Nucleus accumbens (tissue), 56 donors: Measurements from ENCODE around the gene STX8.

Experiments
- DNase-seq, 56 donors: peaks; one replicate each; lab custom pipeline; 2025; lab: John Stamatoyannopoulos, UW

The STX8 gene

GRCh38 chr17:9322326-9322725 lies 253.3 kb downstream of the STX8 start:
- DNase-seq = peak in 1 of 56 donors; percentile 3

DNA sequence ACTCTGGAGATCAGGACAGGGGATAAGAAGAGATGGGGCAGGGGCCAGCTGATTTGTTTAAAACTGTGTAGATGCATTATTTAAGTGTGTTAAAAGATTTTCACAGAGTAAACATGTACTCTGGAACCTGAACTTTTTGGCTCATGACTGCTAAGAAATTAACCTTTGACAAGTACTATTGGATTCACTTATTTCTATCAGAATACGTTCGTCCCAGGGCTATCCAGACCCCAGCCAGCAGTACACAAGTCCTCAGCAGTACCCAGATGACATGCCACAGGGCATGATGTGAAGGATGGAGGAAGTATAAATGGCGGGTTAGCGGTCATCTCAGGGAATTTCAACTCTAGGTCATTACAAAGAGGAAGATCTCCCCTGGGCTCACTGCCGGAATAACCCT lies 253.7 kb downstream of the STX8 start:
- DNase-seq = no peak

DNA sequence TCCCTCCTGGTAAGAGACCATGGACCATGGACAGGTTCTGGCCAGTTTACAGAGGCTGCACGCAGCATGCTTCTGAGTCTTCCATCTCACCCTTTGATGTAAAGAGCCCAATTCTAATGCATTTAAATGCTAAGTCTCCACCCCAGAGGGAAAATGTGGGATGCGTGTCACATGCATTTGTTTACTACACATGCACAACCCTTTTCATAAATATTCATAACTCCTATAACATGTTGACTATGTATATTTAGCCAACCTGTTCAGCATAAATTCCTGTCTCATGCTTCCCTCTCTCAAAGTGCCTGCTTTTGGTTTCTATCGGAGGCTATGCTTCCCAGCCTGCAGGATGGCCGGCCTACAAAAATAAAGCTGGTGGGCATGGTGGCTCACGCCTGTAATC lies 260.3 kb downstream of the STX8 start:
- no peak for DNase-seq

- peak in 15 of 56 donors; percentile 5 to 42 (median 13) for DNase-seq
Measured at GRCh38 chr17:9313346-9313745, 262.3 kb downstream of the STX8 start.

- DNase-seq = no peak
Measured at GRCh38 chr17:9309216-9309615, 266.4 kb downstream of the STX8 start.

DNA sequence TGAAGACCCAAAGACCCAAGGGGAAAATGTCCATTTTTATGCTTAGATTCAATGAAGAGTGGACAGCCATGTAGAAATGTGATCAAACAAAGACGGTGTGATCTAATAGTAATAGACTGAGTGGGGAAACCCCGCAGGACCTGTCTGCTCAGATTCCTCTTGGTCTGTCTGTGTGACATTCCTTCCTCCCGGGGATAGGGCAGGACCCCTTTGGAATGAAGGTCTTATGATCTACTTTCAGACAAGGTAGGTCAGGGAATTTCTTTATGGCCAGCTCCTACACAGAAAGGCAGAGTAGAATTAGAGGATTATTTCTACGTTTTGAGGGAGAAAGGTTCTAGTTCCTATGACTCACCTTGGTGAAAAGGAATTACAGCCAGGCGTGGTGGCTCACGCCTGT lies 267.6 kb downstream of the STX8 start:
- no peak for DNase-seq

DNA sequence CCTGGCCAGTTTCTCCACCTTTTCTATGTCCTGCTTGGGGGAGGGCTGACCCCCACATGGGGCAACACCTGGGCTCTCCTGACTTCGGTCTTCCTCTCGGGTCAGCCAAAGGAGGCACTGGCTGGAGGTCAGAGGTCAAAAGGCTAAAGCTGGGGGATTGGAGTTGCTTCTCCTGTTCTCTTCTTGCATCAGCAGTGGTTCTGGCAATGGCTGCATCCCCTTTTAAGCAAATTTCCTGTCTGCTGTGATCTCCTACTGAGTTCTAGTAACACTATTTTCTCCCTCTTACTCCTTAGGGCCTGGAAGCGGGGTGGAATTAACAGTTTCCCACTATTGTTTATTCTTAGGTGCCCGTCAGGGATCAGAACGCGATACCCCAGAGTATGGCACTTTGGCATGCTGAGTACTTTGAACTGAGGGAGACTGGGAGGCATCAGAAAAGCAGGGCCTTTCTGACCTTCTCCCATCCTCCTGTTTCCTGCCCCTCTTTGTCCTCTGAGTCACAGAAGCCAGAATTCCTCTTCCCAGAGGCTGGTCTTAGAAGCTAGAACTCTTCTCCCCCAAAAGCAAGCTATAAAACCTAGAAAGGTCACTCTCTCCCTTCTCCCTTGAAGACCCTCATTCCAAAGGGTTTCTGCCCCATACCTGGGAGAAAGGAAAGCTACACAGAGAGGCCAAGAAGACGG lies 268.2 kb downstream of the STX8 start:
- DNase-seq = no peak

DNA sequence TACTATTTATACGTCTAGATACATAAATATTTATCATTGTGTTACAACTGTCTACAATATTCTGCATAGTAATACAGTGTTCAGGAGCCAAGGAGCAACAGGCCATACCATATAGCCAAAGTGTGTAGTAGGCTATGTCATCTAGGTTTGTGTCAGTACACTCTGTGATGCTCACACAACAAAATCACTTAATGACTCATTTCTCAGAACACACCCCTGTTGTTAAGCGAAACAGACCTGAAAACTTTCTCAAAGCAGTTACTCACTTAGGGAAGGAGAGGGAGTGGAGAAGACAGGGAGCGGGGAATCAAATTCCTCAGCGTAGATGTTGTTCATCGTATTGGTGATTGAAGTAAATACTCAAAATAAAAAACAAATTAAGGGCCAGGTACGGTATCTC lies 269.5 kb downstream of the STX8 start:
- DNase-seq = no peak

- no peak for DNase-seq
Measured at GRCh38 chr17:9299695-9300094, 275.9 kb downstream of the STX8 start.

GRCh38 chr17:9298776-9299295 lies 276.8 kb downstream of the STX8 start:
- no peak for DNase-seq

DNA sequence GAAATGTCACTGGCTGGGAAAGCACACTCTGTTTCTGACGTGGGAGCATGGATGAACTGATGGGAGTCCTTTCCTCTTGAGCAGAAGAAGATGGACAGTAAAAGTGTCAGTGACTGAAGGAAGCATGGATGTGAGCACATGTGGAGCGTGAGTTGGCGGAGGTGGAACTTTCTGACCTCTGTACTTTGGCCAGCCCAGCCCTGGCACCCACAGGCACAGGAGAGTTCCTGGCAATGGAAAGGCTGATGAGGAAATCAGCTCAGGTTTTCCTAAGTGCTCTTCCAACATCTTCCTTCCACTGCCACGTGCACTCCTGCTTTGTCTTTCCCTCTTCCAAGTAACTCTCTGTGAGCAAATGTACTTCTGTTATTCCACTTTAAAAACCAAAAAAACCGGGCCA lies 277.5 kb downstream of the STX8 start:
- DNase-seq = no peak

- no peak for DNase-seq
Measured at GRCh38 chr17:9294661-9295210, 280.9 kb downstream of the STX8 start.

DNA sequence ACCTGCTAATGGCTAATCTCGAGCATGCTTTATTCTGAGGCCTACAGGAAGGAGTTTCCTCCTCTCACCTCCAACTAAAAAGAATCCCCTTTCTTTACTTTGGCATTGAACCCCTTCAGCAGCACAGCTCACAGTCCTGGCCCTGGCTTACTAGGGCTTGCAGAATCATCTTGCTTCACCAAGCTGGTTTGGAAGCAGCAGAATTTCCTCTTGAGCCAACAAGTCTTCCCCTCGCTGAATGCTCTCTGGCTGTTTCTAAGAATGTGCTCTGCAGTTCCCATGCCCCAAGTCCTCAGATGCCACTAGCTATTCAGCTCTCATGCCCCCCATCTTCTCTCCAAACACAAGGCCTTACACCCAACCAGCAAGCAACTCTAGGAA lies 283.1 kb downstream of the STX8 start:
- peak in 1 of 56 donors; percentile 3 for DNase-seq

DNA sequence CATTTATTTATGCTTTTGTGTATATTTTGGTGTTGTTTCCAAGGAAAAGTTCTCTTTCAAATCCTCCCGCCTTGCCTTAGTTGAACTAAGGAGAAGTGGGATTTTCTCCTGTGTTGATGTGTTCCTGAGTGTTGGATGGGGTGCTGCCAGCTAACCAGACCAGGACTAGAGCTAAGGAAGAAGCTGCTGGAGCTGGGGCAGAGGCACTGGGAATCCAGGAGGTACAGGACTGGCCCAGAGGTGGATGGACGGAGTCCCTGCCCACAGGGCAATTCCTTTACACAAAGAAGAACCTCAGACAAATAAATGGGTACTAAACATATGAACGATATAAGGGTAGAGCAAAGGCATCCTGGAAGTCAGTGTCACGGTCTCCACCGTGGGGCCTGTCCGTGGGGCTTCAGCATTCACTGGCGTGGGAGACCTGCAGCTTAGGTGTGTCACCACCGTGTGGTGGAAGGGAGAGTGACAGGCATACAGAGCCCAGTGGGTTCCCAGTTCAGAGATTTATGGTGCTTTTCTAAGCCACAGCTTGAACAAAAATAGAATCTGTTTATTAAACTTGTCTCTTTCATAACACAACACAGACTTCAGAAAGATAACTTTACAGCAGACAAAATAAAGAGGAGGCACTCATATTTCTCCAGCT lies 283.6 kb downstream of the STX8 start:
- DNase-seq = peak in 27 of 56 donors; percentile 2 to 61 (median 10)

DNA sequence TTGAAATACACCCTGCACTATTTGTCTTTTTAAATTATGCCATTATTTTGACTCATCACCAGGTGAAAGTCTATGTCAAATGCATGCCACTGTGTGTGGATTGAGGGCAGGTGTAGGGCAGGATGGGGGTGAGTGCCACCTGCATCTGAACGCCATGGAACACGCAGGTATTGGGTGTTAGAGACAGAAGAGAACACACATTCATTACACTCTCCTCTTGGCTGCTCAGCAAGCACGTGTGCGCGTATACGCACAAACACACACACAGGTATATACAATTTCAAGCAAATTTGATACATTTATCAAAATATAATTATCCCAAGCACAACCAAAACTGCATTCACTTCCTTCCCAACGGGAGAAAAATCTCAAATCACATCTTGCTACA lies 285.4 kb downstream of the STX8 start:
- DNase-seq = no peak

- no peak for DNase-seq
Measured at GRCh38 chr17:9287306-9287705, 288.3 kb downstream of the STX8 start.

DNA sequence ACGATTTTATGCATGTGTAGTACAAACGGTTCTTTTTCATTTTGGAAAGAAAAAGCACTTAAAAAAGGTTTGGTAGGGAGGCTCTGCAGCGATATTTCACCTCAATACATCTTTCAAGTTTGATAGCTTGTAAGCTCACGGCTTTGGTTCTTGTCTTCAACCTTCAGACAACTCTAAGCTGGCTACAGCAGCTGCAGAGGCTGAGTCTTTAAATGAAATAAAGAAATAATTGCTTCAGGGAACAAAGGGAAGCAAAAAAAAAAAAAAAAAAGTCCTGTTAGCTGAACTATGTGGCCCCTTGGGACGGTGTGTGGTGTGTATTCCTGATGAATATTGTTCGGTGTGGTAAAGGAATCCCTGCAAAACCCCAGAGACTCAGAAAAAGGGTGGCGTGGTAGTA lies 289.2 kb downstream of the STX8 start:
- no peak for DNase-seq

DNA sequence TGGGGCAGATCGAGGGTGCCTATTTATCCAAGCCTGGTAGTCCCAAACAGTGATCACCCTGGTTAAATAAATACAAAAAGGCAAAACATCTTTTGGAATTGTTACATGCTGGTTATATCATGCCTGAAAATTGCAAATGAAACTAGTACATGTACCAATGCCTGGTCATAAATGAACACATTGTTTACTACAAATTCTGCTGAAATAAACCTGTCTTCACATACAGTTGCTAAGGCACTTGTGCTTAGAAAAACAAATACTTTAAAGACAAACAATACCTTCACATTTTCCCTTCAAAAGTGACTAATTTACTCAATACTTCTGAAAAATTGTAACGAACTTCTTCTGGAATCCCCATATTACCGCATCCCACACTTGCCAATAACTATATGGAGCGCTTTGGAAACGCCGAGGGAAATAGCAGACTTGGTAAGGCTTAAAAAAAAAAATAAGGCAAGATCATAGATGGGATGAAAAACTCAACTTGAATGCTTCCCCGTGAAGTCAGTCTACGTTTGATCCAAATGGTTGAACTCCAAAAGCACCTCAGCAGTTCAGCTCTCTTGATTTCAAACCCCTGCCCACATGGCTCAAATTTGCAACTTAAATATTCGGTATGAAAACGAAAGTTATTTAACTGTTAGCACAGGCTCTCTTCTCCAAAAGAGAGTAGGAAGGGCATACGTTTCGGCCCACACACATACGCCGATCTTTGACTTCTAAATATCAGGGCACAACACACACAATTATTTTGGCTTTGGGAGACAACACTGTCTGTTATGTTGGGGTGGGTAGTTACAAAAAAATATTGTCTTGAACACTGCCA lies 289.8 kb downstream of the STX8 start:
- DNase-seq = no peak

DNA sequence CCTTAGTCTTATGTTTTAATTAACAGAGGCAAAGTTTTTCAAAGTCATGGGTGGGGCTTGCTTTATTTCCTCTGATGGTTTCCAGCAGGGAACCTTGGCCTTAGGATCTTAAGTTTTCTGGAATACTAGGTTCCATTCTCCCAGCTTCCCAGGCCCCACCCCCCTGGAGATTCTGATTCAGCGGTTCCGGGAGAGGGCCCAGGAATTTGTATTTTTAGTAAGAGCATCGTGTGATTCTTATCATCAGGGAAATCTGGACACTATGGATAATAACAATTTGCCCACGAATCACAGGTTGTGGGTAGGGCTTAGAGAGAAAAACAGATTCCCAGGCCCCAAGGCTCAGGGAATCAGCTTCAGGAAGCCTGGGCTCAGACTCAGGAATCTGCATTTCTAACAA lies 290.7 kb downstream of the STX8 start:
- no peak for DNase-seq

- DNase-seq = no peak
Measured at GRCh38 chr17:9283909-9284308, 291.7 kb downstream of the STX8 start.

GRCh38 chr17:9279893-9280292 lies 295.7 kb downstream of the STX8 start:
- DNase-seq = no peak
